ENCODE data around the gene KCTD17.

The KCTD17 gene

GRCh38 chr22:37044634-37045625 is 6.6 kb upstream of the KCTD17 start:
- TF ChIP-seq CTCF (IDR thresholded peaks at IDR 0.05) = no peak
- no peak overlapping the region for H3K27ac ChIP-seq

GRCh38 chr22:37045958-37046357 is 5.6 kb upstream of the KCTD17 start:
- H3K27ac ChIP-seq = no peak overlapping the region
- H3K4me3 ChIP-seq = no peak overlapping the region
- TF ChIP-seq CTCF (IDR thresholded peaks at IDR 0.05) = no peak
- DNase-seq (ENCODE audit: low spot score) = no peak

More at GRCh38 chr22:37044634-37045625, 6.6 kb upstream of the KCTD17 start:
- DNase-seq (ENCODE audit: low spot score) = no peak
- H3K4me3 ChIP-seq = no peak overlapping the region

GRCh38 chr22:37046589-37046988 is 5.0 kb upstream of the KCTD17 start:
- no peak for DNase-seq (ENCODE audit: low spot score)
- no peak for TF ChIP-seq CTCF (IDR thresholded peaks at IDR 0.05)
- no peak overlapping the region for H3K27ac ChIP-seq
- no peak overlapping the region for H3K4me3 ChIP-seq

- no peak for DNase-seq (ENCODE audit: low spot score)
- no peak overlapping the region for H3K27ac ChIP-seq
- no peak overlapping the region for H3K4me3 ChIP-seq
- TF ChIP-seq CTCF (IDR thresholded peaks at IDR 0.05) = no peak
Observed at GRCh38 chr22:37047006-37047405, 4.5 kb upstream of the KCTD17 start.

GRCh38 chr22:37048133-37048532 is 3.4 kb upstream of the KCTD17 start:
- H3K27ac ChIP-seq = no peak overlapping the region
- no peak for DNase-seq (ENCODE audit: low spot score)
- no peak for TF ChIP-seq CTCF (IDR thresholded peaks at IDR 0.05)
- no peak overlapping the region for H3K4me3 ChIP-seq

- Histone ChIP-seq H3K27ac (no peak overlapping the region), H3K4me3 (no peak overlapping the region)
- no peak for TF ChIP-seq CTCF (IDR thresholded peaks at IDR 0.05)
- no peak for DNase-seq (ENCODE audit: low spot score)
Observed at GRCh38 chr22:37049224-37049623, 2.3 kb upstream of the KCTD17 start.

GRCh38 chr22:37050913-37051312 is 629 bp upstream of the KCTD17 start:
- peak overlapping the region; percentile 88 for H3K4me3 ChIP-seq
- H3K27ac ChIP-seq = peak overlapping the region in 1 of 2 donors; percentile 60
- DNase-seq (ENCODE audit: low spot score) = no peak
- no peak for TF ChIP-seq CTCF (IDR thresholded peaks at IDR 0.05)

Measured in coronary artery (tissue), 2 donors.